ENCODE results near the gene SP6.

- TF ChIP-seq, protein P1, sequence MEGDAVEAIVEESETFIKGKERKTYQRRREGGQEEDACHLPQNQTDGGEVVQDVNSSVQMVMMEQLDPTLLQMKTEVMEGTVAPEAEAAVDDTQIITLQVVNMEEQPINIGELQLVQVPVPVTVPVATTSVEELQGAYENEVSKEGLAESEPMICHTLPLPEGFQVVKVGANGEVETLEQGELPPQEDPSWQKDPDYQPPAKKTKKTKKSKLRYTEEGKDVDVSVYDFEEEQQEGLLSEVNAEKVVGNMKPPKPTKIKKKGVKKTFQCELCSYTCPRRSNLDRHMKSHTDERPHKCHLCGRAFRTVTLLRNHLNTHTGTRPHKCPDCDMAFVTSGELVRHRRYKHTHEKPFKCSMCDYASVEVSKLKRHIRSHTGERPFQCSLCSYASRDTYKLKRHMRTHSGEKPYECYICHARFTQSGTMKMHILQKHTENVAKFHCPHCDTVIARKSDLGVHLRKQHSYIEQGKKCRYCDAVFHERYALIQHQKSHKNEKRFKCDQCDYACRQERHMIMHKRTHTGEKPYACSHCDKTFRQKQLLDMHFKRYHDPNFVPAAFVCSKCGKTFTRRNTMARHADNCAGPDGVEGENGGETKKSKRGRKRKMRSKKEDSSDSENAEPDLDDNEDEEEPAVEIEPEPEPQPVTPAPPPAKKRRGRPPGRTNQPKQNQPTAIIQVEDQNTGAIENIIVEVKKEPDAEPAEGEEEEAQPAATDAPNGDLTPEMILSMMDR (IDR thresholded peaks at IDR 0.05), result no peak
- no peak for TF ChIP-seq POLR2A (IDR thresholded peaks at IDR 0.05)
Measured at GRCh38 chr17:47823519-47823918, 27.4 kb downstream of the SP6 start.

All from gastroesophageal sphincter (tissue), 3 donors.